Endothelial cell of umbilical vein (primary cell): ENCODE results near the gene APOBEC3C. TPM values are rescaled to one million over a fixed set of nuclear protein-coding genes. Genes with fewer than 3 reads are reported as not detected.

Source experiments
- BruUV-seq: library from RNA; stranded (reverse); fragments of 400-500 nt; replicated peaks from 2 replicates; lab custom pipeline; 2021; lab: Mats Ljungman, UMichigan
- CTCF ChIA-PET: fragments of 300-600, 350-600 bp; sonication (Branson Sonifier 250); formaldehyde crosslinking; loops from one replicate; lab custom pipeline; 2021; ENCODE audit warnings: antibody characterized with exemption, inconsistent platforms; lab: Charles Lee
- POLR2A ChIA-PET: fragments of 300-600, 350-600 bp; sonication (Branson Sonifier 250); formaldehyde crosslinking; loops from one replicate; lab custom pipeline; 2021; ENCODE audit warnings: antibody characterized with exemption, inconsistent platforms; lab: Charles Lee
- DNase-seq: peaks from one replicate; pipeline ENCODE4 v3.0.0-alpha.2; 2011; ENCODE audit warnings: low read depth, low spot score
- FAIRE-seq: peaks from 2 replicates; lab custom pipeline; 2011; peaks lifted over from hg19 to GRCh38; lab: Jason Lieb, UNC
- H2AFZ ChIP-seq: 2 replicates; pipeline ENCODE4 v1.6.0; 2012; ENCODE audit warnings: low read depth, low read length, control low read depth, inconsistent platforms
- H3K27ac ChIP-seq: 2 replicates; pipeline ENCODE4 v1.5.1; 2011; ENCODE audit warnings: low read depth, mild to moderate bottlenecking, control low read depth, low read length, moderate library complexity; ENCODE audit not compliant: insufficient read depth
- H3K27me3 ChIP-seq, 2 experiments: 2 replicates each; pipeline versions ENCODE4 v1.6.0 to v1.6.1; 2011; ENCODE audit warnings: low read length in 2 of 2, mixed read lengths in 1 of 2; ENCODE audit not compliant: control insufficient read depth in 2 of 2, insufficient read depth in 2 of 2
- H3K36me3 ChIP-seq, 2 experiments: 2 replicates in 1 of 2; 3 replicates in 1 of 2; pipeline ENCODE4 v1.5.1; 2011; ENCODE audit warnings: low read length in 2 of 2, mild to moderate bottlenecking in 1 of 2, moderate library complexity in 1 of 2; ENCODE audit not compliant: control insufficient read depth in 2 of 2, insufficient read depth in 2 of 2; ENCODE audit errors: extremely low read depth in 1 of 2
- H3K4me1 ChIP-seq: 3 replicates; pipeline ENCODE4 v1.5.1; 2011; ENCODE audit warnings: mild to moderate bottlenecking, low read length; ENCODE audit not compliant: control insufficient read depth, insufficient read depth; ENCODE audit errors: extremely low read depth
- H3K4me2 ChIP-seq: 2 replicates; pipeline ENCODE4 v1.6.1; 2011; ENCODE audit warnings: low read length, control low read depth, mixed read lengths; ENCODE audit not compliant: insufficient read depth
- H3K4me3 ChIP-seq, 3 experiments: fragments of 200-600 bp in 1 of 3; sonication (generic), shearing (Covaris generic) in 1 of 3; replicated peaks in 1 of 3; 2 replicates each; pipeline ENCODE4 v1.5.1; 2011 to 2016; ENCODE audit warnings: control low read depth in 3 of 3, low read length in 3 of 3, mild to moderate bottlenecking in 2 of 3, inconsistent platforms in 1 of 3, low read depth in 1 of 3, moderate library complexity in 1 of 3; ENCODE audit not compliant: insufficient read depth in 1 of 3
- H3K79me2 ChIP-seq: 2 replicates; pipeline ENCODE4 v1.6.0; 2012; ENCODE audit warnings: low read length, inconsistent platforms; ENCODE audit not compliant: control insufficient read depth, insufficient read depth
- H3K9ac ChIP-seq: replicated peaks from 2 replicates; pipeline ENCODE3; 2011; ENCODE audit warnings: low read length, control low read depth; ENCODE audit not compliant: insufficient read depth; ENCODE audit errors: extremely low read depth
- H3K9me1 ChIP-seq: replicated peaks from 3 replicates; pipeline ENCODE4 v1.6.0; 2011; ENCODE audit warnings: mild to moderate bottlenecking, low read length; ENCODE audit not compliant: control insufficient read depth, insufficient read depth; ENCODE audit errors: extremely low read depth
- H3K9me3 ChIP-seq: replicated peaks from 2 replicates; pipeline ENCODE4 v1.5.1; 2012; ENCODE audit warnings: low read length, inconsistent platforms; ENCODE audit not compliant: control insufficient read depth, insufficient read depth
- H4K20me1 ChIP-seq: replicated peaks from 2 replicates; pipeline ENCODE3; 2011; ENCODE audit warnings: mild to moderate bottlenecking, low read length; ENCODE audit not compliant: control insufficient read depth, insufficient read depth; ENCODE audit errors: extremely low read depth
- EZH2 ChIP-seq: IDR thresholded peaks from 2 replicates; pipeline ENCODE4 v1.6.1; 2012; ENCODE audit warnings: borderline replicate concordance, low read depth, mild to moderate bottlenecking, moderate library complexity, low read length, inconsistent platforms; ENCODE audit not compliant: severe bottlenecking
- FOS ChIP-seq: IDR thresholded peaks from 2 replicates; pipeline ENCODE4 v1.6.1; 2011; ENCODE audit warnings: mild to moderate bottlenecking, low read length, moderate library complexity, borderline replicate concordance; ENCODE audit not compliant: insufficient read depth
- GATA2 ChIP-seq: IDR thresholded peaks from 2 replicates; pipeline ENCODE4 v1.7.0; 2011; ENCODE audit warnings: low read depth, mild to moderate bottlenecking, moderate library complexity, mixed read lengths, low read length; ENCODE audit not compliant: insufficient read length, insufficient read depth
- JUN ChIP-seq: IDR thresholded peaks from 2 replicates; pipeline ENCODE4 v1.6.1; 2011; ENCODE audit warnings: borderline replicate concordance, low read depth; ENCODE audit not compliant: insufficient read length, insufficient read depth
- MYC ChIP-seq: IDR thresholded peaks from one replicate; pipeline ENCODE4 v1.6.1; 2011; ENCODE audit warnings: mild to moderate bottlenecking, low read depth, low read length
- POLR2A ChIP-seq: IDR thresholded peaks from 2 replicates; pipeline ENCODE4 v1.6.1; 2012; ENCODE audit warnings: low read depth, mild to moderate bottlenecking, control low read depth, low read length
- POLR2AphosphoS5 ChIP-seq: IDR thresholded peaks from 2 replicates; pipeline ENCODE4 v1.6.1; 2012; ENCODE audit warnings: low read depth, mild to moderate bottlenecking, control low read depth, low read length, moderate library complexity; ENCODE audit not compliant: insufficient read depth
- dilution Hi-C: fragments of 300-500 bp; cut with MboI; formaldehyde crosslinking; loops from one replicate; pipeline ENCODE4 v1.15.0; 2019; ENCODE audit warnings: low sequenced_read_pairs; ENCODE audit not compliant: extremely low pct_ligation_motif_present
- intact Hi-C: fragments of 100-400 bp; cut with micrococcal nuclease; formaldehyde crosslinking; loops from one replicate; pipeline ENCODE4 v1.10.0; 2022
- polyA plus RNA-seq, 4 experiments: library from polyadenylated mRNA; depleted of rRNA in 3 of 4; stranded (reverse) in 3 of 4; unstranded in 1 of 4; fragments of >200 nt; gene quantifications; 2 replicates each; pipeline versions ENCODE4 v1.2.1 to v1.2.3, GENCODE V29; 2011 to 2012; ENCODE audit warnings: missing spikeins in 1 of 4
- total RNA-seq: library from RNA; stranded (reverse); gene quantifications from 2 replicates; pipeline ENCODE4 v1.2.3, GENCODE V29; 2021
- TF ChIP-seq, protein P1 (sequence below), 2 donors: IDR thresholded peaks; 1 replicate in 1 of 2; 2 replicates in 1 of 2; pipeline ENCODE4 v1.5.1; 2011; ENCODE audit warnings: low read length in 2 of 2, mild to moderate bottlenecking in 2 of 2, moderate library complexity in 2 of 2, control low read depth in 1 of 2, inconsistent platforms in 1 of 2, low read depth in 1 of 2; ENCODE audit not compliant: insufficient read depth in 1 of 2; ENCODE audit errors: extremely low read depth in 1 of 2
- TF ChIP-seq, protein P2 (sequence below): IDR thresholded peaks from 2 replicates; pipeline ENCODE4 v1.6.1; 2011; ENCODE audit not compliant: insufficient read depth, insufficient read length

Gene APOBEC3C
- total and polyA plus RNA-seq, 2 donors (not counting 3 experiments of a cell fraction or from before 2014, with no cell fraction given), result 7.6 to 10.6 TPM

DNA sequence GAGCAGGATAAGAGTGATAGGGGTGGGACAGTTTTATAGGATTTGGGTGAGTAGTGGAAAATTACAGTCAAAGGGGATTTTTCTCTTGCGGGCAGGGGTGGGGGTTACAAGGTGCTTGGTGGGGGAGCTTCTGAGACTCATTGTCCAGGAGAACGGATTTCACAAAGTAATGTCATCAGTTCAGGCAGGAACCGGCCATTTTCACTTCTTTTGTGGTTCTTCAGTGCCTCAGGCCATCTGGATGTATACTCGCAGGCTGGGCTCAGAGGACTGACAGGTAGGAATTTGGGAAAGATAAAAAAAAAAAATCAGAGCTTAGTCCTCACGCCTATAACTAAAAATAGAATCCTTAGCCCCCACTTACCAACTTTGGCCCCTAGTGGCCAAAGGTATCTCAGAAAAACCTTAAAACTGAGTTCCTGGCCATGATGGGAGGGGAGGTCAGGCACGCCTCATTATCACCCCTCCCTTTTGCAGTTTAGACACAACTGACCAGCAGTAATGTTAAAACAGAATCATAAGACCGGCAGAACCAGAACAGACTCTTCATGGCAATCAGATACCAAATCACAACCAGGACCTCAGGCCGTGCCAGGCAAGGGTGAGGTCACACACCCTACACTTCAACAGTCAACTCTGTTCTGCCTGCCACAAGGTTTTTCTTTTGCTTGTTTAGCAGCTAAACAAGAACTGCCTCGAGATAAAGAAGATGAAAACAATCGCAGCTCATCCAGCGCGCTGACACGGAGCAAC is 54.2 kb downstream of the APOBEC3C start:
- Histone ChIP-seq H3K9me3 (no peaks in the 10 kb centered on the region), H3K4me2 (no peak overlapping the region), H3K9me1 (no peaks in the 10 kb centered on the region), H4K20me1 (no peaks in the 10 kb centered on the region), H3K9ac (no peak overlapping the region), H3K36me3 (no peaks in the 10 kb centered on the region), H3K27ac (no peak overlapping the region), H3K4me3 (no peak overlapping the region), H3K27me3 (peaks cover 0 to 1% of the 10 kb centered on the region in 2 experiments), H3K79me2 (no peaks in the 10 kb centered on the region), H2AFZ (no peak overlapping the region), H3K4me1 (no peaks in the 10 kb centered on the region)
- dilution Hi-C loops (no loop called here), intact Hi-C loops (no loop called here)
- DNase-seq, result no peak
- no peak for TF ChIP-seq POLR2A
- no peak for TF ChIP-seq MYC
- TF ChIP-seq POLR2AphosphoS5, result no peak
- TF ChIP-seq, protein P1, sequence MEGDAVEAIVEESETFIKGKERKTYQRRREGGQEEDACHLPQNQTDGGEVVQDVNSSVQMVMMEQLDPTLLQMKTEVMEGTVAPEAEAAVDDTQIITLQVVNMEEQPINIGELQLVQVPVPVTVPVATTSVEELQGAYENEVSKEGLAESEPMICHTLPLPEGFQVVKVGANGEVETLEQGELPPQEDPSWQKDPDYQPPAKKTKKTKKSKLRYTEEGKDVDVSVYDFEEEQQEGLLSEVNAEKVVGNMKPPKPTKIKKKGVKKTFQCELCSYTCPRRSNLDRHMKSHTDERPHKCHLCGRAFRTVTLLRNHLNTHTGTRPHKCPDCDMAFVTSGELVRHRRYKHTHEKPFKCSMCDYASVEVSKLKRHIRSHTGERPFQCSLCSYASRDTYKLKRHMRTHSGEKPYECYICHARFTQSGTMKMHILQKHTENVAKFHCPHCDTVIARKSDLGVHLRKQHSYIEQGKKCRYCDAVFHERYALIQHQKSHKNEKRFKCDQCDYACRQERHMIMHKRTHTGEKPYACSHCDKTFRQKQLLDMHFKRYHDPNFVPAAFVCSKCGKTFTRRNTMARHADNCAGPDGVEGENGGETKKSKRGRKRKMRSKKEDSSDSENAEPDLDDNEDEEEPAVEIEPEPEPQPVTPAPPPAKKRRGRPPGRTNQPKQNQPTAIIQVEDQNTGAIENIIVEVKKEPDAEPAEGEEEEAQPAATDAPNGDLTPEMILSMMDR (IDR thresholded peaks at IDR 0.05; ENCODE audit: extremely low read depth in 1 of 2, insufficient read depth in 1 of 2, low read depth in 1 of 2, low read length in 2 of 2), result no peak
- TF ChIP-seq, protein P2, sequence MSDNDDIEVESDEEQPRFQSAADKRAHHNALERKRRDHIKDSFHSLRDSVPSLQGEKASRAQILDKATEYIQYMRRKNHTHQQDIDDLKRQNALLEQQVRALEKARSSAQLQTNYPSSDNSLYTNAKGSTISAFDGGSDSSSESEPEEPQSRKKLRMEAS, result no peak
- no peak for TF ChIP-seq EZH2
- TF ChIP-seq FOS, result no peak
- no peak for TF ChIP-seq GATA2
- no peak for TF ChIP-seq JUN
- no peak for FAIRE-seq
- POLR2A ChIA-PET, result no interaction called here
- BruUV-seq, result no TSS peak
- CTCF ChIA-PET, result no interaction called here

Other genes starting within 250 kb of the APOBEC3C start
- 12.2 and 12.9 TPM in 2 replicates for gene DNAL4, start 220.1 kb upstream of the APOBEC3C start, total RNA-seq
- 22.7 and 24.7 TPM in 2 replicates for gene DNAL4, start 220.1 kb upstream of the APOBEC3C start, polyA plus RNA-seq
- gene NPTXR, start 170.2 kb upstream of the APOBEC3C start, total RNA-seq, result 0.73 and 0.95 TPM in 2 replicates
- 0.37 and 0.43 TPM in 2 replicates for gene NPTXR, start 170.2 kb upstream of the APOBEC3C start, polyA plus RNA-seq
- 60.9 and 62.6 TPM in 2 replicates for gene CBX6, start 142.0 kb upstream of the APOBEC3C start, total RNA-seq
- gene CBX6, start 142.0 kb upstream of the APOBEC3C start, polyA plus RNA-seq, result 14.9 and 18.2 TPM in 2 replicates
- gene APOBEC3A, start 56.6 kb upstream of the APOBEC3C start, total RNA-seq, result not detected in 2 replicates
- gene APOBEC3A, start 56.6 kb upstream of the APOBEC3C start, polyA plus RNA-seq, result not detected in 2 replicates
- 10.3 and 13.6 TPM in 2 replicates for gene APOBEC3B, start 31.9 kb upstream of the APOBEC3C start, total RNA-seq
- 16.5 and 19.9 TPM in 2 replicates for gene APOBEC3B, start 31.9 kb upstream of the APOBEC3C start, polyA plus RNA-seq
- gene APOBEC3D, start 6.9 kb downstream of the APOBEC3C start, total RNA-seq, result 2.5 and 3.8 TPM in 2 replicates
- gene APOBEC3D, start 6.9 kb downstream of the APOBEC3C start, polyA plus RNA-seq, result 2.0 and 2.3 TPM in 2 replicates
- 7.2 and 10.2 TPM in 2 replicates for gene APOBEC3F, start 26.6 kb downstream of the APOBEC3C start, total RNA-seq
- gene APOBEC3F, start 26.6 kb downstream of the APOBEC3C start, polyA plus RNA-seq, result 10.6 and 11.0 TPM in 2 replicates
- gene APOBEC3G, start 63.0 kb downstream of the APOBEC3C start, total RNA-seq, result 2.9 and 5.1 TPM in 2 replicates
- gene APOBEC3G, start 63.0 kb downstream of the APOBEC3C start, polyA plus RNA-seq, result 3.4 and 3.6 TPM in 2 replicates
- gene APOBEC3H, start 83.0 kb downstream of the APOBEC3C start, total RNA-seq, result not detected in 2 replicates
- not detected in 2 replicates for gene APOBEC3H, start 83.0 kb downstream of the APOBEC3C start, polyA plus RNA-seq
- 5.1 and 7.1 TPM in 2 replicates for gene CBX7, start 138.4 kb downstream of the APOBEC3C start, total RNA-seq
- gene CBX7, start 138.4 kb downstream of the APOBEC3C start, polyA plus RNA-seq, result 3.4 and 4.0 TPM in 2 replicates
- 240 and 273 TPM in 2 replicates for gene PDGFB, start 230.7 kb downstream of the APOBEC3C start, total RNA-seq
- gene PDGFB, start 230.7 kb downstream of the APOBEC3C start, polyA plus RNA-seq, result 135 and 179 TPM in 2 replicates